ENCODE data around the gene COX7A2L. TPM values are rescaled to one million over a fixed set of nuclear protein-coding genes. Genes with fewer than 3 reads are reported as not detected.

The COX7A2L gene
- total and polyA plus RNA-seq, 9 donors: 130 to 294 (median 165) TPM

DNA sequence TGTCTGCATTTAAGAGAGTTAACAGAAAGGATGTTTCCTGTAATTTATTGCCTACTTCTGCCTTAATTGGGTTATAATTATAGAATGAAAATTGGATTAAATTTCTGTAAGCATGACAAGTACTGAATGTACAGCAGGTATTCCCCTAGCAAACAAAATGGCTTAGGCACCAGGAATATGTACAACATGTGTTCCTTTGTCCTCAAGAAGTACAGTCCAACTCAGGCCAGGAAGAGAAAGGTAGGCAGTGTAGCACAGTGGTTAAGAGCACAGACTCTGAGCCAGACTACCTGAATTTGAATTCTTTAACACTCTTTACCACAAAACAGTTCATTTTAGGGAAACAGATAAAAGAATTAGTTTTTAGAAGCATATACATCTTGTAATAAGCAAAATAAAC, 43.1 kb downstream of the COX7A2L start:
- Histone ChIP-seq H3K4me1 (ENCODE audit: insufficient read depth) (no peaks in the 10 kb centered on the region), H3K27me3 (no peaks in the 10 kb centered on the region), H3K36me3 (no peaks in the 10 kb centered on the region), H3K9me3 (no peaks in the 10 kb centered on the region), H3K4me3 (no peak overlapping the region), H3K27ac (no peak overlapping the region)
- DNase-seq: no peak
- TF ChIP-seq CTCF (IDR thresholded peaks at IDR 0.05) (no peak), POLR2A (IDR thresholded peaks at IDR 0.05) (no peak), EP300 (IDR thresholded peaks at IDR 0.05) (no peak)
- intact Hi-C loops (cut with DNase I): loop anchor here in 1 of 4 donors (5.0 kb wide), 1 partner anchor 1169 kb away; no protein-coding TSS in a partner anchor

DNA sequence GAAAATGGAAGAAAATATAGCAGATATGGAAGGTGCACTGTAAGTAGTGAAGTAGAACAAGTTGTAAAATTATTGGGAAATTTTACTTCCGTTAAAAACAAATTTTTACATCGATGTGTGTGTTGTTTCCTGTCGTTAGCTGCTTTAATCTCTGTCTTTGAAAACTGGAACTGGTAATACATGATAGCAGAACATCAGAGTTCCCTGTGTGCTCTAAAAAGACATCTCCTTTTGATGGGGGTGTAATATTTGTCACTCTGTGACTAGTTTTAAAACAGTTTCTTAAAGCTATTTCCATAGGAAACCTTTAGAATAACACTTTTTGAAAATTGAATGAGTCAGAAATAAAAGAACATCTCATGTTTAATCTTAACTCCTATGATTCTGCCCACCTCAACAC, 43.5 kb downstream of the COX7A2L start:
- H3K4me1 ChIP-seq (ENCODE audit: insufficient read depth): no peaks in the 10 kb centered on the region
- H3K27ac ChIP-seq: no peak overlapping the region
- no peaks in the 10 kb centered on the region for H3K36me3 ChIP-seq
- intact Hi-C loops (cut with DNase I): loop anchor here in 1 of 4 donors (5.0 kb wide), 1 partner anchor 1170 kb away; no protein-coding TSS in a partner anchor
- 93 to 95% (median 94%) methylated on average over 3 of the region's 3 CpGs for WGBS, 3 donors
- H3K27me3 ChIP-seq: no peaks in the 10 kb centered on the region
- no peak for TF ChIP-seq POLR2A (IDR thresholded peaks at IDR 0.05)
- H3K9me3 ChIP-seq: no peaks in the 10 kb centered on the region
- DNase-seq: no peak
- H3K4me3 ChIP-seq: no peak overlapping the region

- intact Hi-C loops (cut with DNase I): loop anchor here in 1 of 4 donors (5.0 kb wide), 1 partner anchor 1170 kb away; no protein-coding TSS in a partner anchor
- H3K36me3 ChIP-seq: no peaks in the 10 kb centered on the region
- no peak overlapping the region for H3K27ac ChIP-seq
- H3K27me3 ChIP-seq: no peaks in the 10 kb centered on the region
- 76 to 93% (median 80%) methylated on average over 3 of the region's 3 CpGs for WGBS, 3 donors
- H3K9me3 ChIP-seq: no peaks in the 10 kb centered on the region
- TF ChIP-seq POLR2A (IDR thresholded peaks at IDR 0.05) (no peak), EP300 (IDR thresholded peaks at IDR 0.05) (no peak)
- no peaks in the 10 kb centered on the region for H3K4me1 ChIP-seq (ENCODE audit: insufficient read depth)
- no peak overlapping the region for H3K4me3 ChIP-seq
- DNase-seq: no peak
Measured at GRCh38 chr2:42316910-42317309, 44.1 kb downstream of the COX7A2L start.

GRCh38 chr2:42315844-42316470, 45.1 kb downstream of the COX7A2L start:
- 87 to 91% (median 90%) methylated on average over 6 of the region's 6 CpGs for WGBS, 3 donors
- intact Hi-C loops (cut with DNase I): loop anchor here in 1 of 4 donors (5.0 kb wide), 1 partner anchor 1171 kb away; no protein-coding TSS in a partner anchor
- H3K36me3 ChIP-seq: no peaks in the 10 kb centered on the region

DNA sequence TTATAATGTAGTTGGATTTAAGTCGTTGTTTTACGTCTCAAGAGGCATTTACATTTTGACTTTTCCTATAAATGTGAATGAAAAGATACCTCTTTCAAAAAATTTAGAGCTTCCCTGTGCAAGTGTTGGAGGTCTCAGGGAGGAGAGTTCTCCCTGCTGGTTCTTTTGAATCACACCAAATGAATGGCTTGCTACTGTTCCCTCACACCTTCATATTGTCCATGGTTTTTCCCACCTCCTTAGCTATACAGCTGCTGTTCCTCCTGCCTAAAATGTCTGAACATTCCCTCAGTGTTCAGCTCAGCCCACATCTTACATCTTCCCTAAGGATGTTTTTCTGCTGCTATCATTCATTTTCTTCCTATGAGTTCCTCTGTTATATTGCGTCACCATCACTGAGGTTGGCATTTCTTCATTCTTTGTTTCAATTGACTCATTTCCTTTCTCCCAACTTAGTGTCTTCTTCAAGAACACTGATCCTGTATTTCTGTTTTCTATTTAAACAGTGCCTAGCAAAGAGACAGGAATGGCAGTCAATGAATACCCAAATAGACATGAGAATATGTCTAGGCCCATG, 46.0 kb downstream of the COX7A2L start:
- H3K27me3 ChIP-seq: no peaks in the 10 kb centered on the region
- WGBS, 3 donors: 87 to 93% (median 93%) methylated on average over 3 of the region's 3 CpGs
- no peaks in the 10 kb centered on the region for H3K4me1 ChIP-seq (ENCODE audit: insufficient read depth)
- no peaks in the 10 kb centered on the region for H3K36me3 ChIP-seq
- no peak for TF ChIP-seq CTCF (IDR thresholded peaks at IDR 0.05)
- no peak for TF ChIP-seq POLR2A (IDR thresholded peaks at IDR 0.05)
- TF ChIP-seq EP300 (IDR thresholded peaks at IDR 0.05): no peak
- no peaks in the 10 kb centered on the region for H3K9me3 ChIP-seq
- DNase-seq: no peak
- intact Hi-C loops (cut with DNase I): loop anchor here in 1 of 4 donors (5.0 kb wide), 1 partner anchor 1172 kb away; no protein-coding TSS in a partner anchor
- no peak overlapping the region for H3K27ac ChIP-seq
- H3K4me3 ChIP-seq: no peak overlapping the region

More at GRCh38 chr2:42315844-42316470, 45.1 kb downstream of the COX7A2L start:
- H3K27me3 ChIP-seq: no peaks in the 10 kb centered on the region
- H3K27ac ChIP-seq: no peak overlapping the region
- H3K4me3 ChIP-seq: no peak overlapping the region
- no peaks in the 10 kb centered on the region for H3K9me3 ChIP-seq
- no peak for DNase-seq
- no peaks in the 10 kb centered on the region for H3K4me1 ChIP-seq (ENCODE audit: insufficient read depth)
- TF ChIP-seq POLR2A (IDR thresholded peaks at IDR 0.05) (no peak), CTCF (IDR thresholded peaks at IDR 0.05) (no peak), EP300 (IDR thresholded peaks at IDR 0.05) (no peak)

All from ovary (tissue), 9 donors.